Immature natural killer cell (primary cell): ENCODE results near the gene PIP5K1C. TPM values are rescaled to one million over a fixed set of nuclear protein-coding genes. Genes with fewer than 3 reads are reported as not detected.

ENCODE experiments used
- DNase-seq, 3 donors: peaks; one replicate each; pipeline ENCODE4 v3.0.0; 2022; ENCODE audit warnings: mixed read lengths in 1 of 3
- H3K27ac Mint-ChIP-seq, 6 donors: one replicate each; pipeline ENCODE4 v1.8.0; 2020; ENCODE audit warnings: mixed read lengths in 6 of 6, mild to moderate bottlenecking in 5 of 6, inconsistent platforms in 4 of 6, moderate library complexity in 3 of 6
- H3K27me3 Mint-ChIP-seq, 3 donors: one replicate each; pipeline ENCODE4 v1.8.0; 2020 to 2021; ENCODE audit warnings: low read depth in 3 of 3, mild to moderate bottlenecking in 3 of 3, mixed read lengths in 3 of 3, moderate library complexity in 3 of 3, inconsistent platforms in 1 of 3
- H3K36me3 Mint-ChIP-seq, 3 donors: one replicate each; pipeline ENCODE4 v1.8.0; 2020; ENCODE audit warnings: mixed read lengths in 3 of 3, inconsistent platforms in 2 of 3, mild to moderate bottlenecking in 2 of 3
- H3K4me1 Mint-ChIP-seq, 2 donors: one replicate each; pipeline ENCODE4 v1.8.0; 2020; ENCODE audit warnings: inconsistent platforms in 2 of 2, mild to moderate bottlenecking in 2 of 2, mixed read lengths in 2 of 2, moderate library complexity in 1 of 2
- H3K4me3 Mint-ChIP-seq, 5 donors: one replicate each; pipeline ENCODE4 v1.8.0; 2020; ENCODE audit warnings: mild to moderate bottlenecking in 5 of 5, mixed read lengths in 5 of 5, inconsistent platforms in 3 of 5, moderate library complexity in 3 of 5
- H3K9me3 Mint-ChIP-seq, 6 donors: one replicate each; pipeline ENCODE4 v1.8.0; 2020; ENCODE audit warnings: mild to moderate bottlenecking in 6 of 6, mixed read lengths in 6 of 6, inconsistent platforms in 4 of 6, moderate library complexity in 3 of 6
- polyA plus RNA-seq, 3 donors: library from polyadenylated mRNA; unstranded; fragments of 300-500 nt; fragmentation: Illumina TruSeq; gene quantifications; one replicate each; pipeline ENCODE4 v1.2.3, GENCODE V29; 2021

Gene PIP5K1C
- polyA plus RNA-seq, 3 donors from 2014 or later, result 4.3 to 25.7 TPM; not detected in 1

DNA sequence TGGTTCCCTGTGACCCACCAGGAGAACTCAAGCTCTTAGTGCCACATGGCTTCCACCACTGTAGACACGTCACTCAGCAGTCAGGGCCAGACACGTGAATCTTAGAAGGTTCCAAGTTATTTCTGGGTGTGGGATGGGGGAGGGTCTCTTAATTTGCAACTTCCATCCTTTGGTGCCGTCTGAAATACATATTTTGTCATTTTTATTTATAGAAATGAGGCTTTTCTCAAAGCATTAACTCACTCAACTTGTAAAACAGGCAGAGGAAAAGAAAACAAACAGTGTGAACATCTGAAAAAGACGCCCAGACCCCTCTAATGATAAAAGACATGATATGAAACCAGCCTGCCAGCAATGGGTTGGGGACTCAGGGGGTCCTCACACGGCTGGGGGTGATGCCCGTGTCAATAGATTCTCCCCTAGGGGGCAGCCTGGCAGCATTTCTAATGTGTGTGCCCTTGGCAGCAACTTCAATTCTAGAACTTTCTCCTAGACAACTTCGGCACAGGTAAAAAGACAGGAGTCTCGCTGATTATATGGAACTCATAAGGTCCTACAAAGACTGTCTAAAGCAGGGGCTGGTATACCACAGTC, 15.4 kb downstream of the PIP5K1C start:
- no peak for DNase-seq
- no peaks in the 10 kb centered on the region for H3K9me3 Mint-ChIP-seq
- peaks cover 0 to 7% (median 3%) of the 10 kb centered on the region in 3 donors for H3K27me3 Mint-ChIP-seq
- H3K4me3 Mint-ChIP-seq, result peak overlapping the region in 1 of 5 donors; percentile 14
- H3K27ac Mint-ChIP-seq, result peak overlapping the region in 1 of 6 donors; percentile 16
- no peaks in the 10 kb centered on the region for H3K36me3 Mint-ChIP-seq
- H3K4me1 Mint-ChIP-seq, result peaks cover 27 to 33% of the 10 kb centered on the region in 2 donors

GRCh38 chr19:3684054-3684816, 16.0 kb downstream of the PIP5K1C start:
- DNase-seq, result no peak
- H3K27ac Mint-ChIP-seq, result no peak overlapping the region
- peaks cover 21 to 29% of the 10 kb centered on the region in 2 donors for H3K4me1 Mint-ChIP-seq
- H3K27me3 Mint-ChIP-seq, result peaks cover 0 to 7% (median 3%) of the 10 kb centered on the region in 3 donors
- H3K9me3 Mint-ChIP-seq, result no peaks in the 10 kb centered on the region
- no peaks in the 10 kb centered on the region for H3K36me3 Mint-ChIP-seq
- peak overlapping the region in 1 of 5 donors; percentile 2 for H3K4me3 Mint-ChIP-seq

- Mint-ChIP-seq H3K9me3 (no peaks in the 10 kb centered on the region), H3K27me3 (peaks cover 0 to 7% (median 3%) of the 10 kb centered on the region in 3 donors), H3K36me3 (no peaks in the 10 kb centered on the region), H3K27ac (no peak overlapping the region), H3K4me3 (peak overlapping the region in 1 of 5 donors; percentile 2), H3K4me1 (peaks cover 18 to 28% of the 10 kb centered on the region in 2 donors)
- no peak for DNase-seq
These were observed 16.7 kb downstream of the PIP5K1C start for GRCh38 chr19:3683405-3684053.

DNA sequence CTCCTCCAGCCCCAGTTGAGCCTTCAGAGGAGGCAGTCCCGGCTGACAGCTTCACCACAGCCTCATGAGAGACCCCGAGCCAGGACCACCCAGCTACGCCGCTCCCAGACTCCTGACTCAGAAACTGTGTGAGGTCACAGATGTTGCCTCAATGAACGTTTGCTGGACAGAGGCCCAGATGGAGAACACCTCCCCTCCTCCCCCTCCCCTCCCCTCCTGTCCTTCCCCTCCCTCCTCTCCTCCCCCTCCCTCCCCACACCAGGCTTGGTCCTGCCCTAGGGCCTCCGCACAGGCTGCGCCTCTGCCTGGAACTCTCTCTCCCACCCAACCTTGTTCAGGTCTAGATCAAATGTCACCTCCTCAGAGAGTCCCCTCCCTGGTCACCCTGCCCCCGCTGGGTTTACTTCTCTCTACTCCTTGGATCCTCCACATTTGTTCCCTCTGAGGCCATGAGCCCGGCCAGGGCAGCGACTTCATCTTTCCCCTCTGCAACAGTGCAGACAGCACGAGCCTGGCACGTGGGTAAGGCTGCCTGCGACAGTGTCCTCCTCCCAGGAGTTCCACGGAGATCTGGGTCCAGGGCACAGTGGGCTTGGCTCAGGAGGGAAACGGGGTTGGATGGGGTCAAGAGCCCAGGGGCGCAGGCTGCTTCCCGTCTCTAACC, 17.4 kb downstream of the PIP5K1C start:
- peaks cover 0 to 5% (median 3%) of the 10 kb centered on the region in 3 donors for H3K27me3 Mint-ChIP-seq
- no peak for DNase-seq
- H3K4me1 Mint-ChIP-seq, result peaks cover 15 to 26% of the 10 kb centered on the region in 2 donors
- no peaks in the 10 kb centered on the region for H3K9me3 Mint-ChIP-seq
- H3K4me3 Mint-ChIP-seq, result no peak overlapping the region
- H3K36me3 Mint-ChIP-seq, result no peaks in the 10 kb centered on the region
- H3K27ac Mint-ChIP-seq, result no peak overlapping the region

DNA sequence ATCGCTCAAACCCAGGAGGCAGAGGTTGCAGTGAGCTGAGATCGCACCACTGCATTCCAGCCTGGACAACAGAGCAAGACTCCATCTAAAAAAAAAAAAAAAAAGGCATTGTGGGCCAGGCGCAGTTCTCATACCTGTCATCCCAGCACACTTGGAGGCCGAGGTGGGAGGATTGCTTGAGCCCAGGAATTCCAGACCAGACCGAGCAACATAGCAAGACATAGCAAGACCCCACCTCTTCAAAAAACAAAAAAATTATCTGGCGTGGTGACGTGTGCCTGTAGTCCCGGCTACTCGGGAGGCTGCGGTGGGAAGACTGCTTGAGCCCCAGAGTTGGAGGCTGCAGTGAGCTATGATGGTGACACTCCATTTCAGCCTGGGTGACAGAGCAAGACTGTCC, 18.0 kb downstream of the PIP5K1C start:
- DNase-seq, result no peak
- H3K27ac Mint-ChIP-seq, result peak overlapping the region in 1 of 6 donors; percentile 50
- H3K4me1 Mint-ChIP-seq, result peaks cover 17 to 25% of the 10 kb centered on the region in 2 donors
- H3K27me3 Mint-ChIP-seq, result peaks cover 0 to 5% (median 3%) of the 10 kb centered on the region in 3 donors
- no peaks in the 10 kb centered on the region for H3K9me3 Mint-ChIP-seq
- no peaks in the 10 kb centered on the region for H3K36me3 Mint-ChIP-seq
- no peak overlapping the region for H3K4me3 Mint-ChIP-seq

DNA sequence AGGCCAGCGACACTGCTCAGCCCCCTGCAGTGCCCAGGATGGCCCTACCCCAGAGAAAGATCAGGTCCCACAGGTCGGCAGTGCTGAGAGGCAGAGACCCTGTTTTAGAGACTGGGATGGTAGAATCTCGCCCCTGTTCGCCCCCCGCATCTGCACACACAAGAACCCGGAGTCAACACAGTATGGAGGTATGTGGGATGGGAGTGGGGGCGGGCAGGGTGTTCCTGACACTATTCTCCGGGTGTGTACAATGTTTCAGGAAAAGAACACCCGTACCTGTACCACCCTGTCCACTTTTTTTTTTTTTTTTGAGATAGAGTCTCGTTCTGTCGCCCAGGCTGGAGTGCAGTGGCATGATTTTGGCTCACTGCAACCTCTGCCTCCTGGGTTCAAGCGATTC, 19.3 kb downstream of the PIP5K1C start:
- Mint-ChIP-seq H3K9me3 (no peaks in the 10 kb centered on the region), H3K36me3 (peaks cover 0 to 4% (median 0%) of the 10 kb centered on the region in 3 donors), H3K4me1 (peaks cover 21 to 33% of the 10 kb centered on the region in 2 donors), H3K27ac (no peak overlapping the region), H3K4me3 (no peak overlapping the region), H3K27me3 (peaks cover 0 to 5% (median 0%) of the 10 kb centered on the region in 3 donors)
- DNase-seq, result no peak

DNA sequence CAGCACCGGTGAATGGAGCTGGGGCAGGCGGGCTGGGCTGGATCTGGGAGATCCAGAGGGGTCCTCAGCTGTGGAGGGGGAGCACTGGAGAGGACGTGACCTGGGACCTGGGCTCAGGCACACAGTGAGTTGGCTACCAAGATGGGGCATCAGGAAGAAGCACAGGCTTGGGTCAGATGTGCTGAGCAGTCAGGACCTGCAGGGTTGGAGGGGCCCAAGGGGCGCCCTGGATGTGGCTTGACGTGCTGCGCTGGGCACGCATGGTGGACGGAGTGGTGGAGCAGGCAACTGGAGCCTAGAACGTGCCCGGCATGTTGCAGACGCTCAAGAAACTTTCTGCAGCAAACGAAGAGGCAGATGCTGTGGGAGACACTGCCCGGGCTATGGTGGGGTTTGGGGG, 20.7 kb downstream of the PIP5K1C start:
- peaks cover 0 to 5% (median 0%) of the 10 kb centered on the region in 3 donors for H3K27me3 Mint-ChIP-seq
- DNase-seq, result no peak
- H3K4me3 Mint-ChIP-seq, result peak overlapping the region in 1 of 5 donors; percentile 10
- H3K27ac Mint-ChIP-seq, result peak overlapping the region in 2 of 6 donors; percentile 55 to 61
- no peaks in the 10 kb centered on the region for H3K9me3 Mint-ChIP-seq
- peaks cover 0 to 4% (median 0%) of the 10 kb centered on the region in 3 donors for H3K36me3 Mint-ChIP-seq
- peaks cover 20 to 43% of the 10 kb centered on the region in 2 donors for H3K4me1 Mint-ChIP-seq

GRCh38 chr19:3679138-3679537, 21.1 kb downstream of the PIP5K1C start:
- no peak for DNase-seq
- H3K36me3 Mint-ChIP-seq, result peaks cover 0 to 4% (median 0%) of the 10 kb centered on the region in 3 donors
- no peaks in the 10 kb centered on the region for H3K9me3 Mint-ChIP-seq
- H3K4me3 Mint-ChIP-seq, result peak overlapping the region in 1 of 5 donors; percentile 10
- peaks cover 0 to 5% (median 0%) of the 10 kb centered on the region in 3 donors for H3K27me3 Mint-ChIP-seq
- H3K4me1 Mint-ChIP-seq, result peaks cover 22 to 43% of the 10 kb centered on the region in 2 donors
- H3K27ac Mint-ChIP-seq, result peak overlapping the region in 3 of 6 donors; percentile 55 to 69 (median 61)

DNA sequence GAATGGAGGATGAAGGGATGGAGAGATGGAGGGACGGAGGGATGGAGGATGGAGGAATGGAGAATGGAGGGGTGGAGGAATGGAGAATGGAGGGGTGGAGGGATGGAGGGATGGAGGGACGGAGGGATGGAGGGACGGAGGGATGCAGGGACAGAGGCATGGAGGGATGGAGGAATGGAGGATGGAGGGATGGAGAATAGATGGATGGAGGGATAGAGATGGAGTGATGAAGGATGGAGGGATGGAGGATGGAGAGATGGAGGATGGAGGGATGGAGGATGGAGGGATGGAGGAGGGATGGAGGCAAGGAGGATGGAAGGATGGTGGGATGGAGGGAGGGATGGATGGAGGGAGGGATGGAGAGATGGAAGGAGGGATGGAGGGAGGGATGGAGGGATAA, 22.1 kb downstream of the PIP5K1C start:
- Mint-ChIP-seq H3K27me3 (peaks cover 0 to 5% (median 0%) of the 10 kb centered on the region in 3 donors), H3K36me3 (peaks cover 0 to 4% (median 0%) of the 10 kb centered on the region in 3 donors), H3K4me3 (no peak overlapping the region), H3K9me3 (no peaks in the 10 kb centered on the region), H3K4me1 (peaks cover 22 to 38% of the 10 kb centered on the region in 2 donors), H3K27ac (no peak overlapping the region)
- DNase-seq, result no peak

GRCh38 chr19:3674784-3675543, 25.3 kb downstream of the PIP5K1C start:
- Mint-ChIP-seq H3K4me3 (peak overlapping the region in 4 of 5 donors; percentile 2 to 56 (median 32)), H3K27ac (peak overlapping the region; percentile 23 to 91 (median 66)), H3K9me3 (no peaks in the 10 kb centered on the region), H3K4me1 (peaks cover 40 to 56% of the 10 kb centered on the region in 2 donors), H3K36me3 (peaks cover 0 to 4% (median 0%) of the 10 kb centered on the region in 3 donors), H3K27me3 (peaks cover 2 to 3% (median 2%) of the 10 kb centered on the region in 3 donors)
- DNase-seq, result no peak

- peaks cover 40 to 54% of the 10 kb centered on the region in 2 donors for H3K4me1 Mint-ChIP-seq
- H3K27ac Mint-ChIP-seq, result peak overlapping the region in 4 of 6 donors; percentile 23 to 75 (median 38)
- H3K9me3 Mint-ChIP-seq, result no peaks in the 10 kb centered on the region
- no peak for DNase-seq
- peaks cover 2 to 3% (median 2%) of the 10 kb centered on the region in 3 donors for H3K27me3 Mint-ChIP-seq
- H3K4me3 Mint-ChIP-seq, result no peak overlapping the region
- H3K36me3 Mint-ChIP-seq, result peaks cover 0 to 4% (median 0%) of the 10 kb centered on the region in 3 donors
These were observed 26.5 kb downstream of the PIP5K1C start for GRCh38 chr19:3673506-3674439.

- DNase-seq, result no peak
- Mint-ChIP-seq H3K36me3 (peaks cover 0 to 4% (median 0%) of the 10 kb centered on the region in 3 donors), H3K9me3 (no peaks in the 10 kb centered on the region), H3K4me3 (peak overlapping the region in 2 of 5 donors; percentile 24 to 25), H3K4me1 (peaks cover 40 to 54% of the 10 kb centered on the region in 2 donors), H3K27me3 (peaks cover 2 to 3% (median 3%) of the 10 kb centered on the region in 3 donors), H3K27ac (peak overlapping the region in 3 of 6 donors; percentile 27 to 75 (median 68))
These were observed 27.3 kb downstream of the PIP5K1C start for GRCh38 chr19:3672993-3673392.
